Endodermal cell (in vitro differentiated cells): Measurements from ENCODE around the gene NIN. TPM values are rescaled to one million over a fixed set of nuclear protein-coding genes. Genes with fewer than 3 reads are reported as not detected.

Experiments
- DNase-seq: peaks from one replicate; pipeline ENCODE4 v3.0.0-alpha.2; 2017
- H3K27ac ChIP-seq: 2 replicates; pipeline ENCODE4 v1.5.1; 2013; ENCODE audit warnings: mild to moderate bottlenecking, low read depth, low read length, moderate library complexity
- H3K27me3 ChIP-seq: 2 replicates; pipeline ENCODE4 v1.6.1; 2013; ENCODE audit warnings: mild to moderate bottlenecking, low read length, moderate library complexity; ENCODE audit not compliant: insufficient read depth, control insufficient read depth, poor library complexity, severe bottlenecking
- H3K36me3 ChIP-seq: 2 replicates; pipeline ENCODE4 v1.7.0; 2013; ENCODE audit warnings: mild to moderate bottlenecking, low read length, moderate library complexity; ENCODE audit not compliant: control insufficient read depth, insufficient read depth
- H3K4me1 ChIP-seq: one replicate; pipeline ENCODE4 v1.7.0; 2013; ENCODE audit warnings: low read length; ENCODE audit not compliant: control insufficient read depth, insufficient read depth
- H3K4me3 ChIP-seq: 2 replicates; pipeline ENCODE4 v1.5.1; 2013; ENCODE audit warnings: mild to moderate bottlenecking, low read length, moderate library complexity
- H3K9ac ChIP-seq: 2 replicates; pipeline ENCODE4 v1.6.1; 2013; ENCODE audit warnings: mild to moderate bottlenecking, low read length, moderate library complexity; ENCODE audit not compliant: poor library complexity, severe bottlenecking; ENCODE audit errors: extremely low read depth
- H3K9me3 ChIP-seq: 2 replicates; pipeline ENCODE4 v1.6.1; 2013; ENCODE audit warnings: mild to moderate bottlenecking, low read length, moderate library complexity; ENCODE audit not compliant: control insufficient read depth
- H3K27ac Mint-ChIP-seq: 2 replicates; pipeline ENCODE4 v1.8.0; 2020; ENCODE audit warnings: mixed read lengths
- H3K27me3 Mint-ChIP-seq: 2 replicates; pipeline ENCODE4 v1.8.0; 2021; ENCODE audit warnings: mild to moderate bottlenecking, mixed read lengths; ENCODE audit not compliant: insufficient read depth
- H3K36me3 Mint-ChIP-seq: 2 replicates; pipeline ENCODE4 v1.8.0; 2020; ENCODE audit warnings: low read depth, mixed read lengths
- H3K4me1 Mint-ChIP-seq: 2 replicates; pipeline ENCODE4 v1.8.0; 2020; ENCODE audit warnings: mixed read lengths
- H3K4me3 Mint-ChIP-seq: 2 replicates; pipeline ENCODE4 v1.8.0; 2020; ENCODE audit warnings: mild to moderate bottlenecking, moderate library complexity, mixed read lengths
- H3K9me3 Mint-ChIP-seq: 2 replicates; pipeline ENCODE4 v1.8.0; 2020; ENCODE audit warnings: mild to moderate bottlenecking, mixed read lengths
- WGBS, 2 experiments: methylation state at CpG; one replicate each; pipeline versions ENCODE4 v1.1.5 to v1.1.7; 2013; ENCODE audit warnings: missing lambda C conversion rate in 2 of 2, mixed read lengths in 1 of 2; ENCODE audit not compliant: insufficient coverage in 1 of 2, insufficient read length in 1 of 2; 5-methylcytosine and 5-hydroxymethylcytosine counted together
- total RNA-seq, 2 donors: library from RNA; stranded (reverse); fragmentation: NEBNext Ultra II Directional in 1 of 2; extraction: Animal tissue kit (Norgen Biotek cat#: 25700) in 1 of 2; gene quantifications; 2 replicates in 1 of 2; 3 replicates in 1 of 2; pipeline ENCODE4 v1.2.1, GENCODE V29; 2021
- TF ChIP-seq, protein P1 (sequence below): fragments of 200-600 bp; sonication (generic); conservative IDR thresholded peaks from 2 replicates; pipeline ENCODE4 v1.5.0; 2021; ENCODE audit warnings: antibody characterized with exemption, mild to moderate bottlenecking

NIN gene
- total RNA-seq, 2 donors from 2014 or later, result 3.3 to 4.1 TPM

DNA sequence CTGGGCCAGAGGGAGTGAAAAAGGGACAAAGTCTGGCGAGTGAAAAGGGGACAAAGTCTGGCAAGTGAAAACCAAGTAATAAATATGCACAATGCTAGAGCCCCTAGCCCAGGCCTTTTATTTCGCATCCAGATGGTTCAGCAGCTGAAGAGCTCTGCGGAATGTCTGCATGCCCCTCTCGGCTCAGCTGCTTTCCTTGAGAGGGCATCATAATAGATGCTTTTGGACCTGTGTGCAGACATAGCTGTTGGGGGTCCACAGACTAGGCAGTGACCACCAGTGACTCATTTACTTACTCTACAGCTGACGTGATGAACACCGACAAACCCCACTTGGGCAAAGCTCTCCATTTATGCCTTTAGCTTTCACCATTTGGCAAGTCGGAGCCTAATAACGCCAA lies 4.3 kb downstream of the NIN start:
- Histone ChIP-seq H3K9ac (no peak overlapping the region), H3K36me3 (no peaks in the 10 kb centered on the region), H3K27ac (peak overlapping the region; percentile 47), H3K4me3 (no peak overlapping the region), H3K9me3 (no peaks in the 10 kb centered on the region), H3K4me1 (peaks cover 5% of the 10 kb centered on the region), H3K27me3 (peaks cover 94% of the 10 kb centered on the region)
- no peak overlapping the region for H3K27ac Mint-ChIP-seq
- H3K36me3 Mint-ChIP-seq, result no peaks in the 10 kb centered on the region
- peaks cover 93% of the 10 kb centered on the region for H3K27me3 Mint-ChIP-seq
- 85 to 88% methylated on average over 7 to 8 of the region's 8 CpGs for WGBS, 2 experiments
- H3K4me3 Mint-ChIP-seq, result no peak overlapping the region
- H3K9me3 Mint-ChIP-seq, result peaks cover 2% of the 10 kb centered on the region
- no peak for DNase-seq
- peaks cover 27% of the 10 kb centered on the region for H3K4me1 Mint-ChIP-seq
- TF ChIP-seq, protein P1, sequence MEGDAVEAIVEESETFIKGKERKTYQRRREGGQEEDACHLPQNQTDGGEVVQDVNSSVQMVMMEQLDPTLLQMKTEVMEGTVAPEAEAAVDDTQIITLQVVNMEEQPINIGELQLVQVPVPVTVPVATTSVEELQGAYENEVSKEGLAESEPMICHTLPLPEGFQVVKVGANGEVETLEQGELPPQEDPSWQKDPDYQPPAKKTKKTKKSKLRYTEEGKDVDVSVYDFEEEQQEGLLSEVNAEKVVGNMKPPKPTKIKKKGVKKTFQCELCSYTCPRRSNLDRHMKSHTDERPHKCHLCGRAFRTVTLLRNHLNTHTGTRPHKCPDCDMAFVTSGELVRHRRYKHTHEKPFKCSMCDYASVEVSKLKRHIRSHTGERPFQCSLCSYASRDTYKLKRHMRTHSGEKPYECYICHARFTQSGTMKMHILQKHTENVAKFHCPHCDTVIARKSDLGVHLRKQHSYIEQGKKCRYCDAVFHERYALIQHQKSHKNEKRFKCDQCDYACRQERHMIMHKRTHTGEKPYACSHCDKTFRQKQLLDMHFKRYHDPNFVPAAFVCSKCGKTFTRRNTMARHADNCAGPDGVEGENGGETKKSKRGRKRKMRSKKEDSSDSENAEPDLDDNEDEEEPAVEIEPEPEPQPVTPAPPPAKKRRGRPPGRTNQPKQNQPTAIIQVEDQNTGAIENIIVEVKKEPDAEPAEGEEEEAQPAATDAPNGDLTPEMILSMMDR, result no peak

DNA sequence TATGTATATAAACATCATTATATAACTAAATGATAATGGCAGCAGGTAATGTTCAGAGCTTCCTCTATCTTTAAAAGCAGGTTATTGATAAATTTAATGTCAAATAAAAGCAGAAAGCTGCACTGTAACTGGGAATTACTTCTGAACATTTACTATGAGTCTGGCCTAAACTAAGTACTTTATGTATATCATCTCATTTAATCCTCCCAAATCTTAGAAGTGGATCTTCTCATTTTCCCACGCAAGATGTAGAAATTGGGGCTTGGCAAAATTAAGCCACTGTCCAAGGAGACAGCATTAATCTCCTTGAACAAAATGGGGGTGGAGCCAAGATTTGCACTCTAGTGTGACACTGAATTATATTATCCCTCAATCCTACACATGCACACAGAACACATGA lies 5.7 kb downstream of the NIN start:
- H3K27ac Mint-ChIP-seq, result no peak overlapping the region
- no peak overlapping the region for H3K9ac ChIP-seq
- TF ChIP-seq, protein P1, result no peak
- no peaks in the 10 kb centered on the region for H3K36me3 Mint-ChIP-seq
- 83 to 95% methylated on average over 1 of the region's 1 CpG for WGBS, 2 experiments
- no peak overlapping the region for H3K4me3 ChIP-seq
- H3K27ac ChIP-seq, result no peak overlapping the region
- peaks cover 100% of the 10 kb centered on the region for H3K27me3 Mint-ChIP-seq
- no peak overlapping the region for H3K4me3 Mint-ChIP-seq
- no peaks in the 10 kb centered on the region for H3K9me3 ChIP-seq
- H3K36me3 ChIP-seq, result no peaks in the 10 kb centered on the region
- DNase-seq, result no peak
- H3K4me1 Mint-ChIP-seq, result peaks cover 23% of the 10 kb centered on the region
- H3K4me1 ChIP-seq, result peaks cover 5% of the 10 kb centered on the region
- peaks cover 2% of the 10 kb centered on the region for H3K9me3 Mint-ChIP-seq
- peaks cover 100% of the 10 kb centered on the region for H3K27me3 ChIP-seq

DNA sequence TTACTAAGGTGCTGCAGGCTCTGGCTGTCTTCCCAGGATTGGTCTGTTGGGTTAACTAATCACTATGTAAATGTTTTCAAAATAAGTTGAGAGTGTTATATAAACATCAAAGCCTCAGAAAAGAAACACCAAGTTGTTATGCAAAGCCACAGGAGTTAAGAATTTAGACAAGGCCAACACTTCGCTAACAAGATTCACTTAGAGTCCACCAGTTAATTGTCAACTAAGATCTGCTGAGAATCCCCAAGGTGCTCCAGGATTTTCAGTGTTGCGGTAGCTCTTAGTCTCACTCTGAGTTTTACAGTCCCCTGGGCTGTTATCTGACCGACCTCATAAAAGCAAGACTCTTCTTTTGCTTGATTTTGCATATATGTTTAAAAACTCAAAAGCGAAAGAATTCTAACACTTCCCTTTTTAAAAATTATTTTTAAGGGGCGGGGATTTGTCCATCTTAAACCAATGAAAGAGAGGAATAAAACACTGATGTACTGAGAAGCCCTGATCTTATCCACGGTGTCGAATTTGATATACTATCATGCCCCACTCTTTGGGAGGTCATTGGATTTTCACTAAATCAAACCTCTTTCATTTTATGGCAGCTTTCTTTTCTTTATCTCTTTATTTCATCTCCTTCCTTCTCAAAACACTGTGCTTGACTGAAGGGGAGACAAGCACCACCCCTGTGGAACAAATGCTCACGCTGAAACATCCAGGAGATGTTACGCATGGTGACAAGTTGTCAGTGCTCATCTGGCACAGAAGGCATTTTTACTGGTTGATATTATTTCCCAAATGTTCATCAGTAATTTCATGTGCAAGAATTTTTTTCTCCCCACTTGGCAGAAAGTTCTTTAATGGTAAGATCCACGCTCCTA lies 7.0 kb downstream of the NIN start:
- TF ChIP-seq, protein P1, result no peak

More for the DNA sequence above, 7.0 kb downstream of the NIN start:
- H3K9ac ChIP-seq, result no peak overlapping the region
- no peaks in the 10 kb centered on the region for H3K9me3 ChIP-seq
- Mint-ChIP-seq H3K4me1 (peaks cover 23% of the 10 kb centered on the region), H3K27me3 (peaks cover 99% of the 10 kb centered on the region), H3K9me3 (peaks cover 2% of the 10 kb centered on the region), H3K4me3 (no peak overlapping the region), H3K27ac (no peak overlapping the region), H3K36me3 (no peaks in the 10 kb centered on the region)
- peaks cover 100% of the 10 kb centered on the region for H3K27me3 ChIP-seq
- 64 to 71% methylated on average over 8 to 10 of the region's 10 CpGs for WGBS, 2 experiments
- H3K4me3 ChIP-seq, result no peak overlapping the region
- no peak overlapping the region for H3K27ac ChIP-seq
- no peak for DNase-seq
- peaks cover 5% of the 10 kb centered on the region for H3K4me1 ChIP-seq
- H3K36me3 ChIP-seq, result no peaks in the 10 kb centered on the region
